ENCODE data around the gene APOF.

DNA sequence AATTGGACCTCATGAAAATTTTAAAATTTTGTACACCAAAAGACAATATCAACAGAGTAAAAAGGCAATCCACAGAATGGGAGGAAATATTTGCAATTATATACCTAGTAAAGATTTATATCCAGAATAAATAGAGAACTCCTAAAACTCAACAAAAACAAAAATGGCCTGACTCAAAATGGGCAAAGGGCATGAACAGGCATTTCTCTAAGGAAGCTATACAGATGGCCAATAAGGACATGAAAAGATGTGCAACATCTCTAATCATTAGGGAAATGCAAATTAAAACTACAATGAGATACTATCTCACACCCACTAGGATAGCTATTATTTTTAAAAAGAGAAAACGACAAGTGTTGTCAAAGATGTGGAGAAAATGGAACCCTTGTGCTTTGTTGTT is 10.9 kb upstream of the APOF start:
- TF ChIP-seq, protein P1, sequence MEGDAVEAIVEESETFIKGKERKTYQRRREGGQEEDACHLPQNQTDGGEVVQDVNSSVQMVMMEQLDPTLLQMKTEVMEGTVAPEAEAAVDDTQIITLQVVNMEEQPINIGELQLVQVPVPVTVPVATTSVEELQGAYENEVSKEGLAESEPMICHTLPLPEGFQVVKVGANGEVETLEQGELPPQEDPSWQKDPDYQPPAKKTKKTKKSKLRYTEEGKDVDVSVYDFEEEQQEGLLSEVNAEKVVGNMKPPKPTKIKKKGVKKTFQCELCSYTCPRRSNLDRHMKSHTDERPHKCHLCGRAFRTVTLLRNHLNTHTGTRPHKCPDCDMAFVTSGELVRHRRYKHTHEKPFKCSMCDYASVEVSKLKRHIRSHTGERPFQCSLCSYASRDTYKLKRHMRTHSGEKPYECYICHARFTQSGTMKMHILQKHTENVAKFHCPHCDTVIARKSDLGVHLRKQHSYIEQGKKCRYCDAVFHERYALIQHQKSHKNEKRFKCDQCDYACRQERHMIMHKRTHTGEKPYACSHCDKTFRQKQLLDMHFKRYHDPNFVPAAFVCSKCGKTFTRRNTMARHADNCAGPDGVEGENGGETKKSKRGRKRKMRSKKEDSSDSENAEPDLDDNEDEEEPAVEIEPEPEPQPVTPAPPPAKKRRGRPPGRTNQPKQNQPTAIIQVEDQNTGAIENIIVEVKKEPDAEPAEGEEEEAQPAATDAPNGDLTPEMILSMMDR (IDR thresholded peaks at IDR 0.05): no peak
- TF ChIP-seq EZH2 (IDR thresholded peaks at IDR 0.05) (no peak), EZH2phosphoT487 (IDR thresholded peaks at IDR 0.05) (no peak)
